WTC11 (cell line): ENCODE results near the gene C17orf58.

Experiments
- AR ChIP-seq: fragments of 250-450 bp; sonication (Bioruptor Pico); IDR thresholded peaks from 2 replicates; pipeline ENCODE4 v1.9.0; 2021; ENCODE audit warnings: mild to moderate bottlenecking
- CTCF ChIP-seq: fragments of 200-600 bp; IDR thresholded peaks from 2 replicates; pipeline ENCODE4 v1.8.0; 2022; ENCODE audit warnings: antibody characterized with exemption
- IRF2 ChIP-seq: sonication (generic); formaldehyde crosslinking; IDR thresholded peaks from 2 replicates; pipeline ENCODE4 v1.8.0; 2022; ENCODE audit warnings: low read depth, missing genetic modification reagents, borderline replicate concordance
- MAX ChIP-seq: sonication (generic); formaldehyde crosslinking; IDR thresholded peaks from 2 replicates; pipeline ENCODE4 v1.8.0; 2022; ENCODE audit warnings: mild to moderate bottlenecking, missing genetic modification reagents
- NR2C2 ChIP-seq: sonication (generic); formaldehyde crosslinking; IDR thresholded peaks from 2 replicates; pipeline ENCODE4 v1.8.0; 2022; ENCODE audit warnings: mild to moderate bottlenecking, missing genetic modification reagents
- ZNF121 ChIP-seq: sonication (generic); formaldehyde crosslinking; IDR thresholded peaks from 2 replicates; pipeline ENCODE4 v1.8.0; 2023; ENCODE audit warnings: missing genetic modification reagents
- ZNF317 ChIP-seq: sonication (generic); formaldehyde crosslinking; IDR thresholded peaks from 2 replicates; pipeline ENCODE4 v1.8.1; 2023; ENCODE audit warnings: low read depth, mild to moderate bottlenecking, moderate library complexity, missing genetic modification reagents, borderline replicate concordance
- TF ChIP-seq, protein P1 (sequence below): sonication (generic); formaldehyde crosslinking; IDR thresholded peaks from 2 replicates; pipeline ENCODE4 v1.8.1; 2022; ENCODE audit warnings: mild to moderate bottlenecking, moderate library complexity, missing genetic modification reagents
- TF ChIP-seq, protein P2 (sequence below): sonication (generic); formaldehyde crosslinking; IDR thresholded peaks from 2 replicates; pipeline ENCODE4 v1.8.0; 2022; ENCODE audit warnings: mild to moderate bottlenecking, missing genetic modification reagents

DNA sequence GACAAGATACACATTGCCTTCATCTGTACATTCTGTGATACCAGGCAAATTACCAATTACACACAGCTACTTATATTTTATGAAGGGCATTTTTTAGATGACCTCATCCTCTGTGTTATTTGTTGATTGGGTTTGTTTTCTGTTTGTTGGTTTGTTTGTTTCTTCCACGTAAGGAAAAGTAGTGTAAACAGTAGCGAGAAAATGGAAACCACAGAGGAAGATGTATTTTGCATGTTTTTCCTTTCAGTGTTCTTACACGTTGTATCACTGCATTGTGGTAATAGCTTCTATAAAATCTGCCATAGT, 12.9 kb downstream of the C17orf58 start:
- TF ChIP-seq CTCF (no peak), AR (no peak), ZNF317 (CRISPR knock-in tag) (no peak), IRF2 (CRISPR knock-in tag) (no peak), MAX (no peak), NR2C2 (CRISPR knock-in tag) (no peak), ZNF121 (CRISPR knock-in tag) (no peak)
- TF ChIP-seq, protein P1, sequence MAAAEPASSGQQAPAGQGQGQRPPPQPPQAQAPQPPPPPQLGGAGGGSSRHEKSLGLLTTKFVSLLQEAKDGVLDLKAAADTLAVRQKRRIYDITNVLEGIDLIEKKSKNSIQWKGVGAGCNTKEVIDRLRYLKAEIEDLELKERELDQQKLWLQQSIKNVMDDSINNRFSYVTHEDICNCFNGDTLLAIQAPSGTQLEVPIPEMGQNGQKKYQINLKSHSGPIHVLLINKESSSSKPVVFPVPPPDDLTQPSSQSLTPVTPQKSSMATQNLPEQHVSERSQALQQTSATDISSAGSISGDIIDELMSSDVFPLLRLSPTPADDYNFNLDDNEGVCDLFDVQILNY (CRISPR knock-in tag), result no peak
- TF ChIP-seq, protein P2, sequence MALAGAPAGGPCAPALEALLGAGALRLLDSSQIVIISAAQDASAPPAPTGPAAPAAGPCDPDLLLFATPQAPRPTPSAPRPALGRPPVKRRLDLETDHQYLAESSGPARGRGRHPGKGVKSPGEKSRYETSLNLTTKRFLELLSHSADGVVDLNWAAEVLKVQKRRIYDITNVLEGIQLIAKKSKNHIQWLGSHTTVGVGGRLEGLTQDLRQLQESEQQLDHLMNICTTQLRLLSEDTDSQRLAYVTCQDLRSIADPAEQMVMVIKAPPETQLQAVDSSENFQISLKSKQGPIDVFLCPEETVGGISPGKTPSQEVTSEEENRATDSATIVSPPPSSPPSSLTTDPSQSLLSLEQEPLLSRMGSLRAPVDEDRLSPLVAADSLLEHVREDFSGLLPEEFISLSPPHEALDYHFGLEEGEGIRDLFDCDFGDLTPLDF (CRISPR knock-in tag), result no peak
